Spinal cord (tissue), 10 donors: ENCODE measurements around the gene TM7SF2. TPM values are rescaled to one million over a fixed set of nuclear protein-coding genes. Genes with fewer than 3 reads are reported as not detected.

ENCODE experiments used
- DNase-seq, 6 donors: peaks; one replicate each; pipeline versions ENCODE4 v3.0.0 to v3.0.0-alpha.2; 2013 to 2015; ENCODE audit warnings: low spot score in 6 of 6, low read depth in 4 of 6
- H3K27ac ChIP-seq: one replicate; pipeline ENCODE4 v1.5.1; 2013; ENCODE audit warnings: low read depth, low read length, control low read depth
- H3K27me3 ChIP-seq: one replicate; pipeline ENCODE4 v1.6.1; 2013; ENCODE audit warnings: low read length; ENCODE audit not compliant: control insufficient read depth, insufficient read depth
- H3K36me3 ChIP-seq: one replicate; pipeline ENCODE4 v1.6.1; 2013; ENCODE audit warnings: low read length; ENCODE audit not compliant: control insufficient read depth, insufficient read depth
- H3K4me1 ChIP-seq: one replicate; pipeline ENCODE4 v1.6.1; 2013; ENCODE audit warnings: low read length; ENCODE audit not compliant: control insufficient read depth, insufficient read depth
- H3K4me3 ChIP-seq: one replicate; pipeline ENCODE4 v1.5.1; 2013; ENCODE audit warnings: low read depth, low read length, control low read depth
- H3K9me3 ChIP-seq: one replicate; pipeline ENCODE4 v1.6.1; 2013; ENCODE audit warnings: low read length; ENCODE audit not compliant: control insufficient read depth, insufficient read depth
- WGBS: methylation state at CpG from one replicate; pipeline ENCODE4 v1.1.5; 2013; ENCODE audit warnings: missing lambda C conversion rate; ENCODE audit not compliant: insufficient coverage; 5-methylcytosine and 5-hydroxymethylcytosine counted together
- polyA plus RNA-seq, 2 donors: library from polyadenylated mRNA; unstranded; fragments of 120-200 nt; gene quantifications; one replicate each; pipeline ENCODE4 v1.2.1, GENCODE V29; 2013; ENCODE audit not compliant: insufficient read length in 2 of 2
- total RNA-seq, 2 donors: library from RNA; depleted of rRNA in 1 of 2; stranded (reverse); fragments of 120-200 nt in 1 of 2; fragments of >200 nt in 1 of 2; gene quantifications; one replicate each; pipeline versions ENCODE4 v1.2.3 to v1.2.4, GENCODE V29; 2013 to 2014
- donor health status: healthy.

The TM7SF2 gene
- total and polyA plus RNA-seq, 4 donors, result 46.6 to 118 (median 83.2) TPM

DNA sequence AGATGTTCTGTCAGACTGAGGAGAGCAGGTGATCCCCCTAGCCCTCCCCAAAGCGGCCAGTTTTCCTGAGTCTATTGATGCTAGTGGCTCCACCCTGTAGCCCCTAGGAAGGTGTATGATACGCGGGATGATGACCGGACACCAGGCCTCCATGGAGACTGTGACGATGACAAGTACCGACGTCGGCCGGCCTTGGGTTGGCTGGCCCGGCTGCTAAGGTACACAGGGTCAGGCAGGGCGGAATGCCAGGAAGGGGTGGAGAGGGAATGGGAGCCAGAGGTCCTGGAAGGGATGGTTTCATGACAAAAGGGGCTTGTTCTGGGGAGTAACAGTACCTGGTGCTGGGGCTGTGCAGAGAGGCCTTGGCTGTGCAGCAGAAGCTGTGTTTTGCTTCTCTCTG lies 24.5 kb upstream of the TM7SF2 start:
- no peaks in the 10 kb centered on the region for H3K9me3 ChIP-seq
- H3K27me3 ChIP-seq, result no peaks in the 10 kb centered on the region
- H3K27ac ChIP-seq, result no peak overlapping the region
- H3K4me3 ChIP-seq, result no peak overlapping the region
- peaks cover 24% of the 10 kb centered on the region for H3K4me1 ChIP-seq
- no peak for DNase-seq
- 95% methylated on average over 11 of the region's 11 CpGs for WGBS
- peaks cover 47% of the 10 kb centered on the region for H3K36me3 ChIP-seq

DNA sequence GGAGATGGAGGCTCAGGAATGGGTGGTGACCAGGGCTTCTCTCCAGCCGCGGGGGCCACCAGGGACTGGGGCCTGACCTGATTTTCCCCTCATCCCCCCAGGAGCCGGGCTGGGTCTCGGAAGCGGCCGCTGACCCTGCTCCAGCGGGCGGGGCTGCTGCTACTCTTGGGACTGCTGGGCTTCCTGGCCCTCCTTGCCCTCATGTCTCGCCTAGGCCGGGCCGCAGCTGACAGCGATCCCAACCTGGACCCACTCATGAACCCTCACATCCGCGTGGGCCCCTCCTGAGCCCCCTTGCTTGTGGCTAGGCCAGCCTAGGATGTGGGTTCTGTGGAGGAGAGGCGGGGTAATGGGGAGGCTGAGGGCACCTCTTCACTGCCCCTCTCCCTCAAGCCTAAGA lies 23.8 kb upstream of the TM7SF2 start:
- H3K36me3 ChIP-seq, result peaks cover 47% of the 10 kb centered on the region
- 96% methylated on average over 8 of the region's 15 CpGs for WGBS
- no peak overlapping the region for H3K27ac ChIP-seq
- no peak for DNase-seq
- peaks cover 20% of the 10 kb centered on the region for H3K4me1 ChIP-seq
- no peaks in the 10 kb centered on the region for H3K27me3 ChIP-seq
- no peaks in the 10 kb centered on the region for H3K9me3 ChIP-seq
- H3K4me3 ChIP-seq, result no peak overlapping the region

DNA sequence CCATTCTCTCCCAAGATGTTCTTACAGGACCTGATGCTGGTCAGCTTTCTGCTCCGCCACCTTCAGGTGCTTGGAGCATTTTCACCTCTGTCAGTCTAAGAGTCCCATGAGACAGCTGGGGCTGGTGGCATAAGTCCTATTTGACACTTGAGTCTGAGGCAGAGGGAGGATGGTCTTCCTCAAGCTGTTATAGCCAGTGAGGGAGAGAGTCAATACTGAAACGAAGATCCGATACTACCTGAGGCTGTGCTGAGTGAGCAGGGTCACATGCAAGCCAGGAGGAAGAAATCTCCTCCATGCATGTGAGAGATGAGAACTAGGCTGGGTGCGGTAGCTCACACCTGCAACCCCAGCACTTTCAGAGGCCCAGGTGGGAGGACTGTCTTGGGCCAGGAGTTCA lies 22.1 kb upstream of the TM7SF2 start:
- Histone ChIP-seq H3K4me1 (peaks cover 8% of the 10 kb centered on the region), H3K27me3 (no peaks in the 10 kb centered on the region), H3K36me3 (peaks cover 47% of the 10 kb centered on the region), H3K27ac (no peak overlapping the region), H3K4me3 (no peak overlapping the region), H3K9me3 (no peaks in the 10 kb centered on the region)
- WGBS, result 86% methylated on average over 4 of the region's 4 CpGs
- no peak for DNase-seq

DNA sequence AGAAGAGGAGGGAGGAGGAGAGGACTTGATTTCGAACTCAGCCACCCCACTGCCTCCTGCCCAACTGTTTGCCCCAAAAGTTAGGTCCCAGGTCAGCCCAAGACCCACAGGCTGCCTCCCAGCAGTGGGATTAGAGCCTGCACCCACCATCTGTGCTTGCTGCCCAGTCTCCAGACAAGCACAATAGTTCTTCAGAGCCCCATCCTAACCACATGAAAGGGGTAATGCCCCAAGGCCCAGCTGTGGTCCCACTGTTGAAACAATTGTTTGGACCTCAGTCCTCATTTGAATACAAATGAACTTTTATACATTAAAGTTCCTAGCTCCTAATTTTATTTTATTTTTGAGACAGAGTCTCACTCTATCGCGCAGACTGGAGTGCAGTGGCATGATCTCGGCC lies 21.0 kb upstream of the TM7SF2 start:
- no peak overlapping the region for H3K4me3 ChIP-seq
- WGBS, result 100% methylated on average over 3 of the region's 4 CpGs
- H3K4me1 ChIP-seq, result peaks cover 4% of the 10 kb centered on the region
- no peak overlapping the region for H3K27ac ChIP-seq
- H3K27me3 ChIP-seq, result no peaks in the 10 kb centered on the region
- H3K36me3 ChIP-seq, result peaks cover 43% of the 10 kb centered on the region
- DNase-seq, result no peak
- H3K9me3 ChIP-seq, result no peaks in the 10 kb centered on the region

DNA sequence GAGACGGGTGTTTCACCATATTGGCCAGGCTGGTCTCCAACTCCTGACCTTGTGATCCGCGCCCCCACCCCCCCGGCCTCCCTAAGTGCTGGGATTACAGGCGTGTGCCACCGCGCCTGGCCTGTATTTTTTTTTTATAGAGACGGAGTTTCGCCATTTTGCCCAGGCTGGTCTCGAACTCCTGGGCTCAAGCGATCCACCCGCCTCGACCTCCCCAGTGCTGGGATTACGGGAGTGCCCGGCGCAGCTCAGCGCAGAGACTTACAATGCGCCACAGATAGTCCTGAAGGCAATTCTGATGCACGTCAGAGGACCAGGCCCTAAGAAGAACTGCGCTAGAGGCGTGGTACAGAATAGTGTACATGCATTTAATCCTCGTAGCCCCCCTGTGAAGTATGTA lies 16.2 kb upstream of the TM7SF2 start:
- peaks cover 19% of the 10 kb centered on the region for H3K4me1 ChIP-seq
- WGBS, result 70% methylated on average over 22 of the region's 22 CpGs
- H3K9me3 ChIP-seq, result no peaks in the 10 kb centered on the region
- H3K36me3 ChIP-seq, result peaks cover 13% of the 10 kb centered on the region
- H3K4me3 ChIP-seq, result peak overlapping the region; percentile 86
- no peaks in the 10 kb centered on the region for H3K27me3 ChIP-seq
- DNase-seq, result no peak
- H3K27ac ChIP-seq, result peak overlapping the region; percentile 87

DNA sequence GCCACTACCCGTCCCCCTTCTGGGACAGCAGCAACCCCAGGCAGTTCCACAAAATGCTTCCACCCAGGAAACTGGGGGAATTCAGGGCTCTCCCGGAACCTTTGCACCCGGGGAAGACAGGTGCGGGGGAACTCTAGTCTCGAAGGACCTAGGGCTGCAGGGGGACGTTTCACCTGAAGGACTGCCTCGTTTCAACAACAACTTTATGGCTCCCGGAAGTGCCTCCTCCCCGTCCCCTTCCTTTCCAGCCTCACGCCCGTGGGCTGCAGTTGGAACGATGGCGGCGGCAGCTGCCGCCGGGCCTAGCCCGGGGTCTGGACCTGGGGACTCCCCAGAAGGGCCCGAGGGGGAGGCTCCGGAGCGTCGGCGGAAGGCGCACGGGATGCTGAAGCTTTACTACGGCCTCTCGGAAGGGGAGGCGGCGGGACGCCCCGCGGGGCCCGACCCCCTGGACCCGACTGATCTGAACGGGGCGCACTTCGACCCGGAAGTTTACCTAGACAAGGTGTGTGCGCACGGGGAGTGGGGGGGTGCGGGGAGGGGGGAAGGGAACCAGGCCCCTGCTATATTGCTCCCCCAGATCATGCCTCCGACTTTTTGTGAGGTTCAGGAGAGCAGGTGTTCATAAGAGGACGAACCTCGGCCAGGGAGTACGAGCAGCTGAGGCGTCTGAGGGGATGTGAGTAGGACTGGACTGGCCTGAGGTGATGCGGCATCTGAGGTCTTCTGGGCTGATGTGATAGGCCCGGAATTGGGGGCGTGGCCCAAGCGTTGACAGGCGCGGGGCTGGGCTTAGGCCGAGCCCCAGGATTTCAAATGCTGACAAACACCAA lies 15.5 kb upstream of the TM7SF2 start, which contains the start of gene VPS51:
TSS of gene VPS51 (plus strand) at position 241 of the 833 bp plus-strand sequence. CDS start at position 278, 37 bp downstream.
- no peaks in the 10 kb centered on the region for H3K9me3 ChIP-seq
- no peaks in the 10 kb centered on the region for H3K27me3 ChIP-seq
- WGBS, result under 1% methylated on average over 45 of the region's 52 CpGs
- H3K4me3 ChIP-seq, result peak within 1 kb of the TSS; percentile 86
- H3K4me1 ChIP-seq, result peaks cover 19% of the 10 kb centered on the region
- peak within 1 kb of the TSS; percentile 87 for H3K27ac ChIP-seq
- DNase-seq, result peak; percentile 78 to 98 (median 88)
- peaks cover 10% of the 10 kb centered on the region for H3K36me3 ChIP-seq

DNA sequence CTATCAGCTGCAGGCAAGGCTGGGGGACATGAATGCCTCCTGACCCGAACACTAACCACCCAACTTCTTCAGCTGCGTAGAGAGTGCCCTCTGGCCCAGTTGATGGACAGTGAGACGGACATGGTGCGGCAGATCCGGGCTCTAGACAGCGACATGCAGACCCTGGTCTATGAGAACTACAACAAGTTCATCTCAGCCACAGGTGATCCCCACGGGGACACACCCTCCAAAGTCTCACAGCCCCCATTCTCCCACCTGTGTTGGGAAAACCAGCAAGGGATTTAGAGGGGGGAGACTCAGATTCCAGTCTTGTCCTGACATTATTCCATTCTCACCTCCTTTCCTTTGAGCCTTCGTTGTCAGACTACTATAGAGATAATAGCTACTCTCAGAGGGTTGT lies 14.7 kb upstream of the TM7SF2 start:
- H3K4me3 ChIP-seq, result peak overlapping the region; percentile 86
- H3K36me3 ChIP-seq, result peaks cover 10% of the 10 kb centered on the region
- H3K9me3 ChIP-seq, result no peaks in the 10 kb centered on the region
- no peaks in the 10 kb centered on the region for H3K27me3 ChIP-seq
- DNase-seq, result no peak
- H3K4me1 ChIP-seq, result peaks cover 26% of the 10 kb centered on the region
- H3K27ac ChIP-seq, result peak overlapping the region; percentile 87
- 40% methylated on average over 1 of the region's 8 CpGs for WGBS

DNA sequence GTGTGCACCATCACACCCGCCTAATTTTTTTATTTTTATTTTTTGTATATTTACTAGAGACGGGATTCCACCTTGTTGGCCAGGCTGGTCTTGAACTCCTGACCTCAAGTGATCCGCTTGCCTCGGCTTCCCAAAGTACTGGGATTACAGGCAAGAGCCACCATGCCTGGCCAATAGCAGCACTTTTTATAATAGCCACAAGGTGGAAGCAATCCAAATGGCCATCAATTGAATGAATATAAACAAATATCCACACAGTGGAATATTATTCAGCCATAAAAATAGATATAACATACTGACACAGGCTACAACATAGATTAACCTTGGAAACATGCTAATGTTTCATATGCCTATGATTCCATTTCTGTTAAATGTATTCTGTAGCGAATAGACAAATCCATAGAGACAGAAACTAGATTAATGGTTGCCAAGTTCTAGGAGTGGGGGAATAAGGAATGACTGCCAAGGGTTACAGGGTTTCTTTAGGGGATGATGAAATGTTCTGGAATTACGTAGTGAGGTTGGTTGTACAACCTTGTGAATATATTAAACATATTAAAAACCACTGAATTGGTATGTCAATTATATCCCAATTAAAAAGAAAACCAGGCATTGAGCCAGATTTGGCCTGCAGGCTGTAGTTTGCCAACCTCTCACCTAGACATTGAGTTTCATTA lies 10.9 kb upstream of the TM7SF2 start:
- H3K36me3 ChIP-seq, result peaks cover 19% of the 10 kb centered on the region
- DNase-seq, result peak in 1 of 6 donors; percentile 6
- no peaks in the 10 kb centered on the region for H3K9me3 ChIP-seq
- H3K27ac ChIP-seq, result no peak overlapping the region
- no peaks in the 10 kb centered on the region for H3K27me3 ChIP-seq
- peaks cover 31% of the 10 kb centered on the region for H3K4me1 ChIP-seq
- no peak overlapping the region for H3K4me3 ChIP-seq
- WGBS, result 95% methylated on average over 3 of the region's 6 CpGs

DNA sequence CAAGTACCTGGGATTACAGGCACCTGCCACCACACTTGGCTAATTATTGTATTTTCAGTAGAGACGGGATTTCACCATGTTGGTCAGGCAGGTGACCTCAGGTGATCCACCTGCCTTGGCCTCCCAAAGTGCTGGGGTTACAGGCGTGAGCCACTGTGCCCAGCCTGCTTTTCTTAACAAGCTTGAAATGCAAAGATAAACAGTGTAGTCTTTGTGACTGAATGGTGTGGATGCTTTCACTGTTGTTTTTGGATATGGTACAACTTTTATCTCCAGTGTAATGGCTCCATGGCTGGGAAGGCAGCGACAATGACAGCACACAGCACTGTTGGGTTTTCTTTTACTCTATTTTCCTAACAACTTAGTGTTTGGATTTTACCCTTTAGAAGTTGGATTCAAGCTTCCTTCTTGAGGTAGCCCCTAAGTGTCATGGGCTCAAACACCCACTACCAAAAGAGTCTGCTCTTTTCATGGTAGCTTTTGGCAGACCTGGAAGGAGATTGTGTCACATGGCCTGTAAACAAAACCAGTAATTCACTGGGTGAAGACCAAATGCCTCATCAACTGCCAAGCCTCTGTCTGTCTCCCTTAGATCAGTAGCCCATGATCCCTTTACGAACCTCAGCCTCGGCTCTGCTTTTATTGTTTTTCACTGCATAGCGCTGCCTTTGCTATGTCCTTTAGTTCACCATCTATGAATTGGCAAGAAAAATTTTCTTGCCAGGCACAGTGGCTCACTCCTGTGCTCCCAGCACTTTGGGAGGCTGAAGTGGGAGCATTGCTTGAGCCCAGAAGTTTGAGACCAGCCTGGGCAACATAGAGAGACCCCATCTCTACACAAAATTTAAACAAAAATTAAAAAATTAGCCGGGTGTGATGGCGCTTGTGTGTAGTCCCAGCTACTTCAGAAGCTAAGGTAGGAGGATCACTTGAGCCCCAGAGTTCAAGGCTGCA lies 9.3 kb upstream of the TM7SF2 start:
- H3K36me3 ChIP-seq, result peaks cover 27% of the 10 kb centered on the region
- 54% methylated on average over 6 of the region's 8 CpGs for WGBS
- H3K27me3 ChIP-seq, result no peaks in the 10 kb centered on the region

More for the DNA sequence above, 9.3 kb upstream of the TM7SF2 start:
- Histone ChIP-seq H3K4me1 (peaks cover 19% of the 10 kb centered on the region), H3K4me3 (no peak overlapping the region), H3K9me3 (no peaks in the 10 kb centered on the region), H3K27ac (peak overlapping the region; percentile 57)
- peak in 1 of 6 donors; percentile 62 for DNase-seq
